CD8-positive, alpha-beta memory T cell (primary cell): Measurements from ENCODE around the gene TESMIN. TPM values are rescaled to one million over a fixed set of nuclear protein-coding genes. Genes with fewer than 3 reads are reported as not detected.

ENCODE experiments used
- CTCF ChIA-PET: fragments of 350-600 bp; sonication (Branson Sonifier 250); formaldehyde crosslinking; loops from one replicate; lab custom pipeline; 2021; ENCODE audit warnings: antibody characterized with exemption; lab: Charles Lee
- POLR2A ChIA-PET: fragments of 350-600 bp; sonication (Branson Sonifier 250); formaldehyde crosslinking; loops from one replicate; lab custom pipeline; 2021; ENCODE audit warnings: antibody characterized with exemption; lab: Charles Lee
- DNase-seq, 5 donors: peaks; one replicate each; pipeline versions ENCODE4 v3.0.0 to v3.0.0-alpha.2; 2020 to 2022; ENCODE audit warnings: mixed read lengths in 1 of 5
- H3K27ac ChIP-seq: one replicate; pipeline ENCODE4 v1.7.0; 2013; ENCODE audit warnings: low read depth, mild to moderate bottlenecking, low read length, moderate library complexity
- H3K27me3 ChIP-seq: 2 replicates; pipeline ENCODE4 v1.7.0; 2013; ENCODE audit warnings: low read length, mild to moderate bottlenecking; ENCODE audit not compliant: insufficient read depth, poor library complexity, severe bottlenecking
- H3K36me3 ChIP-seq: 2 replicates; pipeline ENCODE4 v1.7.0; 2013; ENCODE audit warnings: mild to moderate bottlenecking, low read length, moderate library complexity; ENCODE audit not compliant: insufficient read depth
- H3K4me1 ChIP-seq: 2 replicates; pipeline ENCODE4 v1.7.0; 2013; ENCODE audit warnings: mild to moderate bottlenecking, low read length, moderate library complexity; ENCODE audit not compliant: insufficient read depth
- H3K4me3 ChIP-seq: 2 replicates; pipeline ENCODE4 v1.7.0; 2013; ENCODE audit warnings: mild to moderate bottlenecking, low read length
- H3K9me3 ChIP-seq: 2 replicates; pipeline ENCODE4 v1.7.0; 2013; ENCODE audit warnings: mild to moderate bottlenecking, low read length
- H3K27ac Mint-ChIP-seq, 8 donors: one replicate each; pipeline ENCODE4 v1.8.0; 2020 to 2021; ENCODE audit warnings: mixed read lengths in 8 of 8, mild to moderate bottlenecking in 6 of 8, inconsistent platforms in 3 of 8, moderate library complexity in 3 of 8
- H3K27me3 Mint-ChIP-seq, 2 donors: one replicate each; pipeline ENCODE4 v1.8.0; 2020 to 2021; ENCODE audit warnings: mixed read lengths in 2 of 2, mild to moderate bottlenecking in 1 of 2, moderate library complexity in 1 of 2
- H3K36me3 Mint-ChIP-seq, 3 donors: one replicate each; pipeline ENCODE4 v1.8.0; 2020 to 2021; ENCODE audit warnings: mixed read lengths in 3 of 3, inconsistent platforms in 1 of 3, mild to moderate bottlenecking in 1 of 3
- H3K4me1 Mint-ChIP-seq, 3 donors: one replicate each; pipeline ENCODE4 v1.8.0; 2020 to 2021; ENCODE audit warnings: mixed read lengths in 3 of 3, inconsistent platforms in 1 of 3, mild to moderate bottlenecking in 1 of 3
- H3K4me3 Mint-ChIP-seq, 7 donors: one replicate each; pipeline ENCODE4 v1.8.0; 2020 to 2021; ENCODE audit warnings: mixed read lengths in 7 of 7, mild to moderate bottlenecking in 6 of 7, moderate library complexity in 4 of 7, inconsistent platforms in 2 of 7
- H3K9me3 Mint-ChIP-seq, 5 donors: one replicate each; pipeline ENCODE4 v1.8.0; 2020 to 2022; ENCODE audit warnings: mixed read lengths in 5 of 5, mild to moderate bottlenecking in 3 of 5, moderate library complexity in 2 of 5, inconsistent platforms in 1 of 5
- polyA plus RNA-seq: library from polyadenylated mRNA; unstranded; fragments of 300-500 nt; fragmentation: Illumina TruSeq; gene quantifications from one replicate; pipeline ENCODE4 v1.2.3, GENCODE V29; 2021
- total RNA-seq, 2 experiments: library from RNA; stranded (reverse); gene quantifications; one replicate each; pipeline ENCODE4 v1.2.3, GENCODE V29; 2021

The TESMIN gene
- total and polyA plus RNA-seq, 3 experiments from 2014 or later, result 1.3 to 3.2 (median 1.3) TPM

- no peak overlapping the region for H3K27ac Mint-ChIP-seq
- H3K36me3 Mint-ChIP-seq, result peaks cover 7 to 62% (median 19%) of the 10 kb centered on the region in 3 donors
- Histone ChIP-seq H3K27me3 (no peaks in the 10 kb centered on the region), H3K9me3 (no peaks in the 10 kb centered on the region), H3K4me3 (no peak overlapping the region), H3K36me3 (peaks cover 31% of the 10 kb centered on the region), H3K27ac (no peak overlapping the region), H3K4me1 (no peaks in the 10 kb centered on the region)
- no peaks in the 10 kb centered on the region for H3K27me3 Mint-ChIP-seq
- peaks cover 0 to 1% (median 0%) of the 10 kb centered on the region in 3 donors for H3K4me1 Mint-ChIP-seq
- H3K9me3 Mint-ChIP-seq, result no peaks in the 10 kb centered on the region
- H3K4me3 Mint-ChIP-seq, result no peak overlapping the region
- ChIA-PET POLR2A (no interaction called here), CTCF (no interaction called here)
- no peak for DNase-seq
Measured at GRCh38 chr11:68757711-68758110, 6.4 kb upstream of the TESMIN start.

- CTCF ChIA-PET, result no interaction called here
Measured at GRCh38 chr11:68756171-68756766, 4.9 kb upstream of the TESMIN start.

DNA sequence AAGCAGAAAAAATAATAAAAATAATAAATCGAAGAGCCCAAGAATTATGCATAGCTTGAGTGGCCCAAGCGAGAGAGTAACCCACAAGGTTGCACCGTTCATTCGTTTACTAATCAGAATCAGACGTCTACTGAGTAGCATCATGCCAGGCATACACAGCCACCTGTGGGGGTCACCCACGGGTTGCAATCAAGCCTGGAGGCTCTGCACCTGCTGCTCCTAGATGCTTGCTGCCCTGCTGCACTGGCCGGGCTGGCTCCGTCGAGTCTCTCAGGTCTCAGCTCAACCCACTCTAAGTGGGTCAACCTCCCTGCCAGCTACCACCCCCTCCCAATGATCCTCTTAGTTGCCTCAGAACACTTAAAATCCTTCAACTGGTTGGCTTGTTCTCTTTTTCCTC, 2.0 kb upstream of the TESMIN start:
- H3K4me3 Mint-ChIP-seq, result peak overlapping the region in 3 of 7 donors; percentile 15 to 80 (median 26)
- peaks cover 15 to 20% (median 16%) of the 10 kb centered on the region in 3 donors for H3K4me1 Mint-ChIP-seq
- H3K27ac Mint-ChIP-seq, result no peak overlapping the region
- CTCF ChIA-PET, result interaction anchor here (1.1 to 2.3 kb wide), 2 partner anchors 90 to 91 kb away, joined by 3 to 7 read pairs; no protein-coding TSS in a partner anchor
- no peaks in the 10 kb centered on the region for H3K27me3 Mint-ChIP-seq
- Histone ChIP-seq H3K27me3 (no peaks in the 10 kb centered on the region), H3K36me3 (peaks cover 16% of the 10 kb centered on the region), H3K4me3 (no peak overlapping the region), H3K9me3 (no peaks in the 10 kb centered on the region), H3K4me1 (no peaks in the 10 kb centered on the region), H3K27ac (no peak overlapping the region)
- no peak for DNase-seq
- peaks cover 4 to 30% (median 11%) of the 10 kb centered on the region in 3 donors for H3K36me3 Mint-ChIP-seq
- POLR2A ChIA-PET, result no interaction called here
- no peaks in the 10 kb centered on the region for H3K9me3 Mint-ChIP-seq

More at GRCh38 chr11:68756171-68756766, 4.9 kb upstream of the TESMIN start:
- POLR2A ChIA-PET, result no interaction called here
- Histone ChIP-seq H3K4me1 (no peaks in the 10 kb centered on the region), H3K36me3 (peaks cover 22% of the 10 kb centered on the region), H3K9me3 (no peaks in the 10 kb centered on the region), H3K27ac (no peak overlapping the region), H3K4me3 (no peak overlapping the region), H3K27me3 (no peaks in the 10 kb centered on the region)
- Mint-ChIP-seq H3K4me1 (peaks cover 4 to 11% (median 7%) of the 10 kb centered on the region in 3 donors), H3K27me3 (no peaks in the 10 kb centered on the region), H3K27ac (no peak overlapping the region), H3K9me3 (no peaks in the 10 kb centered on the region), H3K4me3 (no peak overlapping the region), H3K36me3 (peaks cover 4 to 48% (median 17%) of the 10 kb centered on the region in 3 donors)
- no peak for DNase-seq

GRCh38 chr11:68751004-68751325, 355 bp downstream of the TESMIN start:
- ChIA-PET CTCF (interaction anchor here (1.0 to 2.3 kb wide), 3 partner anchors 93 to 94 kb away, joined by 3 to 8 read pairs (median 7); no protein-coding TSS in a partner anchor), POLR2A (interaction anchor here (1.7 kb wide), 1 partner anchor 92 kb away, joined by 6 read pairs; no protein-coding TSS in a partner anchor)
- DNase-seq, result no peak
- H3K4me3 Mint-ChIP-seq, result no peak overlapping the region
- peaks cover 15 to 20% (median 16%) of the 10 kb centered on the region in 3 donors for H3K4me1 Mint-ChIP-seq
- Histone ChIP-seq H3K4me1 (no peaks in the 10 kb centered on the region), H3K27me3 (no peaks in the 10 kb centered on the region), H3K27ac (no peak overlapping the region), H3K36me3 (no peaks in the 10 kb centered on the region), H3K9me3 (no peaks in the 10 kb centered on the region), H3K4me3 (no peak overlapping the region)
- no peak overlapping the region for H3K27ac Mint-ChIP-seq
- no peaks in the 10 kb centered on the region for H3K27me3 Mint-ChIP-seq
- H3K36me3 Mint-ChIP-seq, result peaks cover 4 to 16% (median 5%) of the 10 kb centered on the region in 3 donors
- no peaks in the 10 kb centered on the region for H3K9me3 Mint-ChIP-seq

GRCh38 chr11:68750195-68751003, 921 bp downstream of the TESMIN start:
- Histone ChIP-seq H3K27me3 (no peaks in the 10 kb centered on the region), H3K9me3 (no peaks in the 10 kb centered on the region), H3K36me3 (no peaks in the 10 kb centered on the region), H3K4me3 (no peak overlapping the region), H3K4me1 (no peaks in the 10 kb centered on the region), H3K27ac (no peak overlapping the region)
- DNase-seq, result peak in 4 of 5 donors; percentile 2 to 56 (median 17)
- no peaks in the 10 kb centered on the region for H3K9me3 Mint-ChIP-seq
- H3K27ac Mint-ChIP-seq, result no peak overlapping the region
- peaks cover 15 to 20% (median 16%) of the 10 kb centered on the region in 3 donors for H3K4me1 Mint-ChIP-seq
- peaks cover 4 to 20% (median 5%) of the 10 kb centered on the region in 3 donors for H3K36me3 Mint-ChIP-seq
- H3K27me3 Mint-ChIP-seq, result no peaks in the 10 kb centered on the region
- ChIA-PET POLR2A (interaction anchor here (0.9 to 1.7 kb wide), 4 partner anchors 48 to 1121 kb away, joined by 3 to 6 read pairs (median 5); partner anchors contain the start of gene CPT1A), CTCF (interaction anchor here (1.8 to 2.1 kb wide), 2 partner anchors 93 to 94 kb away, joined by 4 to 8 read pairs; no protein-coding TSS in a partner anchor)
- H3K4me3 Mint-ChIP-seq, result peak overlapping the region in 6 of 7 donors; percentile 15 to 78 (median 60)

DNA sequence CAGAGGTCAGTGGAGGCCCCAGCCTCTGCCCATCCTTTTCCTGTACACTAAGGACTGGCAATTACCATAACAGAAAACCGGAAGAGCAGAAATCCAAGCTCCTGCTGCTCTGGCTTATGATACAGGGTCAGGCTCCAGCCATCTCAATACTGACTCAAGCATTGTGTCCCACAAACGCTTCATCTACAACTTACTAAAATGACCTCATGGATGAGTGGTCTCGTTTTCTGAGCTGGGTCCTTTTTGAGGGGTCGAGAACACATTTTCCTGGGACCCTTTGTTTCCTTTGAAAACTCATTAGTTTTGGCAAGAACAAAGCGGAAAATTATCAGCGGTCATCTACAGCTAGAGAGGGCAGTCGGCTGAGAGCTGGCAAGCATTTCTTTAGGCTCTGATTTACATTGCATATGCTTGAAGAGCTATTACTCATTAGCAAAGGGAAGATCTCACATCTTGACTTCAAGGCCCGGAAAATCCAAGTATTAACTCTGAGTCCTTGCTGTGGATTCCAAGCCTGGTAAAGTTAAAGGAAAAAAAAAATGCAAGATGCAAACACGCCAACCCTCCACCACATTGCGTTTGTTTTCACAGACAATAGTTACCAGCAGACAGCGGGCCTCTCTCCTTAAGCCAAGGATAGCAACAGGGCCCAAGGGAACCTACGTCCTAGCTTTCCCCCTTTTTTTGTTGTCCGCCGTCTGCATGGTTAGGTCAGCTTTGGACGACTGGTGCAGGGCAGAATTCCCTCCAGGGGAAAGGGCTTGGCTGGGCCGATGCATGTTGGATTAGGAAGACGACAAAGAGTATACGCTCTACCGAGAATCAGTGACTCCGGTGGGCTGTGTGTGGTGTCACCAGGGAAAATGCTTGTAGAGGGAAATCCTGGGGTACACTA, 1.8 kb downstream of the TESMIN start:
- CTCF ChIA-PET, result interaction anchor here (1.8 to 2.1 kb wide), 2 partner anchors 94 to 95 kb away, joined by 4 to 8 read pairs; no protein-coding TSS in a partner anchor
- POLR2A ChIA-PET, result interaction anchor here (0.9 to 1.7 kb wide), 4 partner anchors 49 to 1120 kb away, joined by 3 to 6 read pairs (median 5); partner anchors contain the start of gene CPT1A
- Mint-ChIP-seq H3K27ac (peak overlapping the region in 5 of 8 donors; percentile 29 to 85 (median 72)), H3K4me1 (peaks cover 15 to 20% (median 16%) of the 10 kb centered on the region in 3 donors), H3K36me3 (peaks cover 4 to 17% (median 5%) of the 10 kb centered on the region in 3 donors), H3K9me3 (no peaks in the 10 kb centered on the region), H3K27me3 (no peaks in the 10 kb centered on the region), H3K4me3 (peak overlapping the region; percentile 47 to 82 (median 74))
- Histone ChIP-seq H3K36me3 (no peaks in the 10 kb centered on the region), H3K27ac (no peak overlapping the region), H3K4me1 (no peaks in the 10 kb centered on the region), H3K9me3 (no peaks in the 10 kb centered on the region), H3K4me3 (no peak overlapping the region), H3K27me3 (no peaks in the 10 kb centered on the region)
- no peak for DNase-seq

DNA sequence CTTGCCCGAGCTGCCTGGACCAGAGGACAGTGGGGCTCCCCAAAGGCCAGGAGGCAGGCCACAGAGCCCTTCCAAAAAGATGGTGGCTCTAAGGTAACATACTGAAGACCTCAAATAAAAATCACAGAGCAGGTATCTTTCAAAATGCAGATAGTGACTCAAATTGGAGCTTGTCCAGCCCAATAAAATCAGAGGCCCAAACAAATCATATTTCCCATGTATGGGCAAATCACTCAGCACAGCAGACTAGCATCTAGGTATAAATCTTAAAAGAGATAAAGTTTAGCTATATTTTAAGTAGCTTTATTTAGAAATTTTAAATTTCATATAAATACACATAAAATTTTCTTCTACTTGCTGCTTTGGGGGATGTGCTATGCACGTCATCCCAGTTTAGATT, 3.3 kb downstream of the TESMIN start:
- H3K9me3 Mint-ChIP-seq, result no peaks in the 10 kb centered on the region
- no peaks in the 10 kb centered on the region for H3K27me3 Mint-ChIP-seq
- no peak overlapping the region for H3K27ac ChIP-seq
- peaks cover 15 to 20% (median 15%) of the 10 kb centered on the region in 3 donors for H3K4me1 Mint-ChIP-seq
- no peaks in the 10 kb centered on the region for H3K4me1 ChIP-seq
- no peaks in the 10 kb centered on the region for H3K27me3 ChIP-seq
- no peaks in the 10 kb centered on the region for H3K9me3 ChIP-seq
- no peak for DNase-seq
- H3K36me3 Mint-ChIP-seq, result peaks cover 0 to 26% (median 6%) of the 10 kb centered on the region in 3 donors
- H3K4me3 Mint-ChIP-seq, result peak overlapping the region in 1 of 7 donors; percentile 43
- no peaks in the 10 kb centered on the region for H3K36me3 ChIP-seq
- ChIA-PET POLR2A (no interaction called here), CTCF (no interaction called here)
- H3K4me3 ChIP-seq, result no peak overlapping the region
- peak overlapping the region in 1 of 8 donors; percentile 85 for H3K27ac Mint-ChIP-seq
